RCC 7860 (cell line): ENCODE measurements around the gene LMTK3.
"Not testable (repeated sequence)": the region's sequence is repeated elsewhere in the genome, so short reads cannot be mapped to it uniquely, and the experiment has no call there.

Source experiments
- DNase-seq: peaks from one replicate; pipeline ENCODE4 v3.0.0-alpha.2; 2015; ENCODE audit warnings: low spot score
- FAIRE-seq: peaks from 2 replicates; lab custom pipeline; 2012; peaks lifted over from hg19 to GRCh38; lab: Jason Lieb, UNC

LMTK3 gene

DNA sequence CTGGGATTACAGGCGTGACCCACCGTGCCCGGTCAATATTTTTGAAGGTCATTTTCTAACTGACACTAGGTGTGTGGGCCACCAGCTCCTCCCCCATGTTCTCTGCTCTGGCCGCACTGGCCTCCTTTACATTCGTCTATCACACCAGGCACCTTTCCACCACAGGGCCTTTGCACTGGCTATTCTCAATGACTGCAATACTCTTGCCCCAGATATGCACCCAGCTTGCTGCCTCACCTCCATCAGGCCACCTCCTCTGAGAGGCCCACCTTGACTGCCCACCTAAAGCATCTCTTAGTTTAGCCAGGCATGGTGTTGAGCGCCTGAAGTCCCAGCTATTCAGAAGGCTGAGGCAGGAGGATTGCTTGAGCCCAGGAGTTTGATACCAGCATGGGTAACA lies 30.2 kb upstream of the LMTK3 start:
- no peak for FAIRE-seq
- no peak for DNase-seq

DNA sequence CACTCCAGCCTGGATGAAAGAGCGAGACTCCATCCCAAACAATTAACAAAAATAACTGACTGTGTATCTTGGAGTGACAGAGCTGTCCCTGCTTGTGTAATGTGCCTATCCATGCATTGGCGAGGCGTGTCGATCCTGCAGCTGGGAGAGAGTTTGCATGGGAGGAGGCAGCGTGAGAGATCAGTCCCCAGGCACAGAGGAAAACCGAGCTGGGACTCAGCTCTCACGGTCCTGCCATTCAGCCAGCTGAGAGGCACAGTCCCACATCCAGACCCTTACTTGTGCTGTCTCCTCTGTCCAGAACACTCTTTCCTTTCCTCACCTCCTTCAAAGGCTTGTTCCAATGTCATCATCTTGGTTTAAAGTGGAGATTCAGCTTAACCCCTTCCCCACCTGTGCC lies 28.5 kb upstream of the LMTK3 start:
- no peak for FAIRE-seq

GRCh38 chr19:48539503-48540096 lies 28.0 kb upstream of the LMTK3 start:
- FAIRE-seq (no peak), DNase-seq (peak; percentile 31)

More for the DNA sequence above, 28.5 kb upstream of the LMTK3 start:
- DNase-seq: no peak

- DNase-seq, FAIRE-seq: not testable (repeated sequence)
Measured at GRCh38 chr19:48538057-48538456, 26.4 kb upstream of the LMTK3 start.

DNA sequence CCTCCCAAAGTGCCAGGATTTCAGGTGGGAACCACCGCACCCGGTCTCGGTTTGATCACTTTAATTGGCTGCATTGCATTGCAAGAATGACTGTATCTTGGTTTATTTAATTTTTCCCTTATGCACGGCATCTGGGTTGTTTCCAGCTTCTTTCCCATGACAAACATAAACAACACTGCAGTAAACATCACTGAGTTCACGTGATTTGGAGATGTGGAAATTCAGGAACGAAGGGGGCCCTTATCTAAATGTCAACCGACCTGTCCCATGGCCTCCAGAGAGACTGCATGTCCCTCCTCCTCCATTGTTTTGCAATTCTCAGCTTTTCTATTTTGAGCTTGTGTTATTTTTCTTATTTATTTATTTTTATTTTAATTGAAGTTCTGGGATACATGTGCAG lies 25.9 kb upstream of the LMTK3 start:
- FAIRE-seq (no peak), DNase-seq (no peak)

GRCh38 chr19:48533770-48534169 lies 22.1 kb upstream of the LMTK3 start:
- DNase-seq (no peak), FAIRE-seq (no peak)

DNA sequence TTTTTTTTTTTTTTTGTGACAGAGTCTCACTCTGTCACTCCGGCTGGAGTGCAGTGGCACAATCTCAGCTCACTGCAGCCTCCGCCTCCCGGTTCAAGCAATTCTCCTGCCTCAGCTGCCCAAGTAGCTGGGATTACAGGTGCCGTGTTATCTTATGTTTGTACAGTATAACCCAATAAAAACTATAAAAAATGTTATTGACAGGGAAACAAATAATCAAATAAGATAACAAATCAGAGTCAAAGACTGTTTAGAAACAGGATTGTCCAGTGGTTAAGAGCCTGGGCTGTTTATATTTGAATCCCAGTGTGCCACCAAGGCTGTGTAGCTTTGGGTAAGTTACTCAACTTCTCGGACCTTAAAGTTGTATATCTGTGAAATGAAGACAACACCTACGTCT lies 19.1 kb upstream of the LMTK3 start:
- DNase-seq (no peak), FAIRE-seq (no peak)

DNA sequence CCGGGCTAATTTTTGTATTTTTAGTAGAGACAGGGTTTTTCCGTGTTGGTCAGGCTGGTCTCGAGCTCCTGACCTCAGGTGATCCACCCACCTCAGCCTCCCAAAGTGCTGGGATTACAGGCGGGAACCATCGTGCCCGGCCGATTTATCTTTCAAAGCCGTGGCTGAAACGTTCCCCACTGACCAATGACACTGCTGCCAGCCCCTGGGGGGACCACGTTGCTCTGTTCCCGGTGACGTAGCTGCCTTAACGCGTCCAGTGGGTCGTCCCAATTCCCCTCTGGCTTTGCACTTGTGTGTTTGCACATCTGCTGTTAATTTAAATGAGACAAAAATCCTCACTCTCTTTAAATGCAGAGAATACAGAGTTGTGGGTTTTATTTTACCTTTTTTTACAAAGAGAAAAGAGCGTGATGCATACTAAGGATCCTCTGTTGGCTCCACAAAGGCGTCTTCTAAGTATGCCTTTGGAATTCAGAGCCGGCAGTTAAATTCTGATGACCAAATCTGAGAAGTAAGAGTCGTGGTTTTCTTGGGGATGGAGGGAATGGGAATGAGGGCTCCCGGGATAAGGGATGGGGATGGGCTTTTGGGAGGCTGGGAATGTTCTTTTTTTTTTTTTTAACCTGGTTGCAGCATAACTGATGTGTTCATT lies 18.6 kb upstream of the LMTK3 start:
- FAIRE-seq: no peak
- DNase-seq: no peak

DNA sequence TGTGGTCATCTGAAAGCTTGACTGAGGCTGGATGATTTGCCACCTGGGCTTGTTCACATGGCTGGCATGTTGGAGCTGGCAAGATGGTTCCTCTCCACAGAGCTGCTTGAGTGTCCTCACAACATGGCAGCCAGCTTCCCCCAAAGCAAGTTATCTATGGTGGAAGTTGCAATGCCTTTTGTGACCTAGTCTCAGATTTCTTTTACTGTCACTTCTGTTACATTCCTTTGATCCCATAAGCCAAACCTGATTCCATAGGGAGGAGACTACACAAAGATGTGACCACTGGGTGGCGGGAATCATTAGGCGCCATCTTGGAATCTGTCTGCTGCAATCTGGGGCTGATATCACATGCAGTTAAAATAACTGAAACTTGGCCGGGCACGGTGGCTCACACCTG lies 17.5 kb upstream of the LMTK3 start:
- DNase-seq (no peak), FAIRE-seq (no peak)

DNA sequence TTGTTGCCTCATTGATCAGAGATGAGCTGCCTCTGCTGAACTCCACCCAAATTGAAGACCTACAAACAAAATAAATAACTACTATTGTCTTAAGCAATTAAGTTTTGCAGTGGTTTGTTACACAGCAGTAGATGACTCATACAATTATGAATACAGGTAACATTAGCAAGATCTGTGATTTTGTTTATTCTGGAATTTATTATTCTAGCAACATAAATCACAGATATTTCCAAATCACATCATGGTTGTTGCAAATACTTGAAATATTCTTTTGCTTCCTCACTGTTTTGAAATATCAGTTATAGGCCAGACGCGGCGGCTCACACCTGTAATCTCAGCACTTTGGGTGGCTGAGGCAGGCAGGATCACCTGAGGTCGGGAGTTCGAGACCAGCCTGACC lies 13.1 kb upstream of the LMTK3 start:
- FAIRE-seq: no peak
- DNase-seq: no peak

GRCh38 chr19:48524221-48524620 lies 12.6 kb upstream of the LMTK3 start:
- no peak for DNase-seq
- FAIRE-seq: no peak

DNA sequence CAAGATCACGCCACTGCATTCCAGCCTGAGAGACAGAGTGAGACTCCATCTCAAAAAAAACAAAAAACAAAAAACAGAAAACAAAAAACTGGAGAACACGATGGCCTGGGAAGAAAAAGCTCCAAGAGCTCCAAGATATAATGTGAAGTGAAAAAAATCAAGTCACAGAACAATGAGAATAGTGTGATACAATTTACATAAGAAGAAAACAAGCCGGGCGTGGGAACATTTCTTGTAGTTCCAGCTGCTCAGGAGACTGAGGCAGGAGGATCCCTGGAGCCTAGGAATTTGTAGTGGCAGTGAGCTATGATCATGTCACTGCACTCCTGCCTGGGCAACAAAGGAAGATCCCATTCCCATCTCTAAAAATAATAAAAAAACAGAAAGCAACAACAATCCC lies 8.5 kb upstream of the LMTK3 start:
- FAIRE-seq: no peak
- no peak for DNase-seq

DNA sequence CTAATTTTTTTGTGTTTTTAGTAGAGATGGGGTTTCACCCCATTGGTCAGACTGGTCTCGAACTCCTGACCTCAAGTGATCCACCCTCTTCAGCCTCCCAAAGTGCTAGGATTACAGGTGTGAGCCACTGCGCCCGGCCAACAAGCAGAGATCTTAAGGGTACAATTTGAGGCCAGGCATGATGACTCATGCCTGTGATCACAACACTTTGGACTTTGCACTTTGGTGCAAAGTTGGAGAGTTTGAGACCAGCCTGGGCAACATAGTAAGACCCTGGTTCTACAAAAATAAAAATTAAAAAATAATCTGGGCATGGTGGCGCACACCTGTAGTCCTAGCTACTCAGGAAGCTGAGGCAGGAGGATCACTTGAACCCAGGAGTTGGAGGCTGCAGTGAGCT lies 7.8 kb upstream of the LMTK3 start:
- not testable (repeated sequence) for DNase-seq, FAIRE-seq

- FAIRE-seq: no peak
- no peak for DNase-seq
Measured at GRCh38 chr19:48518207-48518606, 6.6 kb upstream of the LMTK3 start.

DNA sequence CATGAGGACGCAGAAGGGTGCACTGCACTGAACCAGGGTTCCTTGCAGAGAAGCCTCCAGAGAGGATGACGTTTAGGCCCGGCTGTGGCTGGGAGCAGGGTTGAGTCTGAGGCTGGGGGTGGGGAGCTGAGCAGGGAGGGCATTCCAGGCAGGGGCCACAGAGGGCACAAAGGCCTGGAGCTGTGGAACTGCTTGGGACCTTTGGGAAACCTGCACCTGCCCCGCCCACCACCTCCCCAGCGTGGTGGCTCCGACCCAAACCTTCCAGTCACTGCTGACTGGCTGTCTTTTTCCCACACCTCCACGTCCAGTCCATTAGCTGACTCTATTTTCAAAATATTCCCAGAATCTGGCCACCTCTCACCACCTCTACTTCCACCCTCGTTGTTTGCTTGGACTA lies 4.9 kb upstream of the LMTK3 start:
- no peak for FAIRE-seq
- no peak for DNase-seq

DNA sequence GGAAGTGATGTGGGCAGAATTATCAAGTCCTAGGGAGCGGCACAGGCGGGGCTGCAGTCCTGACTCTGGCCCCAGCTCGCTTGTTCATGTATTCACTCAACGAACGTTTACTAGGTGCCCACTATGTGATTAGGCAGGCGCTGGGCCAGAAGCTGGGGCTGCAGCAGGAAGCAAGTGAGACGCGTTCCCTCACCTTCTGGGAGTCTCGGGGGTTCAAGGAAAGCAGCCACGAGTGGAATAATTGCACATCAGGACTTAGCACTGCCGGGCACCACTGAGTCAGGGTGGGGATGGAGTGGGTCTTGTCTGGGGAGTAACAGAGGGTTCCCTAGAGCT lies 2.5 kb upstream of the LMTK3 start:
- FAIRE-seq (no peak), DNase-seq (no peak)

GRCh38 chr19:48513289-48514122 lies 1.9 kb upstream of the LMTK3 start:
- DNase-seq: no peak
- no peak for FAIRE-seq

GRCh38 chr19:48512504-48513288 lies 1.1 kb upstream of the LMTK3 start:
- no peak for FAIRE-seq
- no peak for DNase-seq

GRCh38 chr19:48511321-48511731 lies 309 bp downstream of the LMTK3 start:
- DNase-seq (no peak), FAIRE-seq (no peak)

DNA sequence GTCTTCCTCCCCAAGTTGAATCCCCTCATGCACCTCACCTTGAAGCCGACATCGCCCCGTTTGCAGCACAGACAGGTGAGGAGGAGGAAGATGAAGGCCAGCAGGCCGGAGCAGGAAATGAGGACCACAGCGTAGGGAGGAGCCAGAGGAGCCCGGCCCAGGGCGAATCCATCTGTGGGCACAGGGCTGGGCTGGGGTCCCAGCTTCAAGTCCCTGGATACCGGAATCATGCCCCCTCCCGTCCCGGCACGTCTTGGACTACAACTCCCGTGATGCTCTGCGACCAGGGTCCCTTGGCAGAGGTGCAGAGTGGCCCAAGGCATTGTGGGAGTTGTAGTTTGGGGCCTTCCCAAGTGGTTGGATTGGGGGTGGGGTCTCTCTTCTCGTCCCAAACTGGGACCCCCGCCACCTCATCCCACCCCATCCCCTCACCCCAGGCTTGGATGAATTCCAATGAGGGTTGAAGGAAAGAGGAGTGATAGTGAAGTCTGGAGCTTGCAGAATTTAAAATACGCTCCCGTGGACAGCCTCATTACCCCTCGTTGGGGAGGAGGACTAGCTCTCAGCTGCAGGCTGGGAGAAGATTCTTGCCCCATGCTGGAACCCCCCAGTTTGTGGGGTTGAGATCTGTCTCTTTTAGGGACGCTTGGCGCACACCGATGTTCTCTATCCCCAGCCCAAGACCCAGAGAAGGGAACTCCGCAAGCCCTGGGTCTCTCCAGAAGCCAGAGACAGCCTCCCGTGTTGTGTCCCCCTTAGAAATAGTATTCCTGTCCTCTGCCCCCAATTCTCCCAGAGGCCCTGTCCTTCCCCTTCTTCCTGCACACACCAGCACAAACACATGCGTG lies 990 bp downstream of the LMTK3 start:
- no peak for DNase-seq
- FAIRE-seq: no peak
